ENCODE measurements around the gene CDC42BPB.

- TF ChIP-seq, protein P1, sequence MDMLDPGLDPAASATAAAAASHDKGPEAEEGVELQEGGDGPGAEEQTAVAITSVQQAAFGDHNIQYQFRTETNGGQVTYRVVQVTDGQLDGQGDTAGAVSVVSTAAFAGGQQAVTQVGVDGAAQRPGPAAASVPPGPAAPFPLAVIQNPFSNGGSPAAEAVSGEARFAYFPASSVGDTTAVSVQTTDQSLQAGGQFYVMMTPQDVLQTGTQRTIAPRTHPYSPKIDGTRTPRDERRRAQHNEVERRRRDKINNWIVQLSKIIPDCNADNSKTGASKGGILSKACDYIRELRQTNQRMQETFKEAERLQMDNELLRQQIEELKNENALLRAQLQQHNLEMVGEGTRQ (IDR thresholded peaks at IDR 0.05; ENCODE audit: low read depth, low read length): no peak
- TF ChIP-seq CTCF (conservative IDR thresholded peaks at IDR 0.05; ENCODE audit: low read depth, low read length) (no peak), CEBPB (IDR thresholded peaks at IDR 0.05; ENCODE audit: low read depth, low read length) (no peak), POLR2A (IDR thresholded peaks at IDR 0.05; ENCODE audit: low read depth, low read length) (no peak), MAZ (IDR thresholded peaks at IDR 0.05; ENCODE audit: borderline replicate concordance, low read depth, low read length) (no peak), MAFK (IDR thresholded peaks at IDR 0.05; ENCODE audit: low read depth, low read length) (no peak), RFX5 (IDR thresholded peaks at IDR 0.05; ENCODE audit: low read depth, low read length) (no peak), FOS (IDR thresholded peaks at IDR 0.05; ENCODE audit: low read depth, low read length) (no peak), NFE2L2 (IDR thresholded peaks at IDR 0.05; ENCODE audit: low read depth, low read length) (no peak), ELK1 (IDR thresholded peaks at IDR 0.05; ENCODE audit: borderline replicate concordance, low read depth, low read length) (no peak), RAD21 (IDR thresholded peaks at IDR 0.05; ENCODE audit: low read length) (no peak), CHD1 (IDR thresholded peaks at IDR 0.05; ENCODE audit: low read depth, low read length) (no peak)
These were observed 41.3 kb downstream of the CDC42BPB start for GRCh38 chr14:103016071-103016470.
